ENCODE data around the gene SATB2. TPM values are rescaled to one million over a fixed set of nuclear protein-coding genes. Genes with fewer than 3 reads are reported as not detected.

The SATB2 gene
- total RNA-seq, 6 experiments from 2014 or later = 3.3 to 8.5 (median 6.0) TPM

GRCh38 chr2:199344012-199344411 is 113.7 kb downstream of the SATB2 start:
- Histone ChIP-seq H3K36me3 (no peaks in the 10 kb centered on the region), H3K4me1 (no peaks in the 10 kb centered on the region), H3K27me3 (no peaks in the 10 kb centered on the region), H3K27ac (no peak overlapping the region), H3K4me3 (no peak overlapping the region), H3K9me3 (no peaks in the 10 kb centered on the region)
- TF ChIP-seq POLR2A (IDR thresholded peaks at IDR 0.05) = no peak
- TF ChIP-seq, protein P1, sequence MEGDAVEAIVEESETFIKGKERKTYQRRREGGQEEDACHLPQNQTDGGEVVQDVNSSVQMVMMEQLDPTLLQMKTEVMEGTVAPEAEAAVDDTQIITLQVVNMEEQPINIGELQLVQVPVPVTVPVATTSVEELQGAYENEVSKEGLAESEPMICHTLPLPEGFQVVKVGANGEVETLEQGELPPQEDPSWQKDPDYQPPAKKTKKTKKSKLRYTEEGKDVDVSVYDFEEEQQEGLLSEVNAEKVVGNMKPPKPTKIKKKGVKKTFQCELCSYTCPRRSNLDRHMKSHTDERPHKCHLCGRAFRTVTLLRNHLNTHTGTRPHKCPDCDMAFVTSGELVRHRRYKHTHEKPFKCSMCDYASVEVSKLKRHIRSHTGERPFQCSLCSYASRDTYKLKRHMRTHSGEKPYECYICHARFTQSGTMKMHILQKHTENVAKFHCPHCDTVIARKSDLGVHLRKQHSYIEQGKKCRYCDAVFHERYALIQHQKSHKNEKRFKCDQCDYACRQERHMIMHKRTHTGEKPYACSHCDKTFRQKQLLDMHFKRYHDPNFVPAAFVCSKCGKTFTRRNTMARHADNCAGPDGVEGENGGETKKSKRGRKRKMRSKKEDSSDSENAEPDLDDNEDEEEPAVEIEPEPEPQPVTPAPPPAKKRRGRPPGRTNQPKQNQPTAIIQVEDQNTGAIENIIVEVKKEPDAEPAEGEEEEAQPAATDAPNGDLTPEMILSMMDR (IDR thresholded peaks at IDR 0.05) = no peak
- intact Hi-C loops (cut with DNase I) = no loop called here
- ATAC-seq (no peak), DNase-seq (no peak)
- WGBS (ENCODE audit: insufficient coverage, low coverage, low lambda C conversion rate, missing lambda C conversion rate) = 85% methylated on average over 2 of the region's 2 CpGs

GRCh38 chr2:199342334-199342733 is 115.4 kb downstream of the SATB2 start:
- intact Hi-C loops (cut with DNase I) = no loop called here
- H3K27me3 ChIP-seq = no peaks in the 10 kb centered on the region
- H3K27ac ChIP-seq = no peak overlapping the region
- no peaks in the 10 kb centered on the region for H3K4me1 ChIP-seq
- no peak overlapping the region for H3K4me3 ChIP-seq
- H3K9me3 ChIP-seq = no peaks in the 10 kb centered on the region
- DNase-seq = no peak
- WGBS (ENCODE audit: insufficient coverage, low coverage, low lambda C conversion rate, missing lambda C conversion rate) = 73% methylated on average over 1 of the region's 1 CpG
- no peak for ATAC-seq
- no peaks in the 10 kb centered on the region for H3K36me3 ChIP-seq
- TF ChIP-seq, protein P1 (IDR thresholded peaks at IDR 0.05) = no peak
- no peak for TF ChIP-seq POLR2A (IDR thresholded peaks at IDR 0.05)

DNA sequence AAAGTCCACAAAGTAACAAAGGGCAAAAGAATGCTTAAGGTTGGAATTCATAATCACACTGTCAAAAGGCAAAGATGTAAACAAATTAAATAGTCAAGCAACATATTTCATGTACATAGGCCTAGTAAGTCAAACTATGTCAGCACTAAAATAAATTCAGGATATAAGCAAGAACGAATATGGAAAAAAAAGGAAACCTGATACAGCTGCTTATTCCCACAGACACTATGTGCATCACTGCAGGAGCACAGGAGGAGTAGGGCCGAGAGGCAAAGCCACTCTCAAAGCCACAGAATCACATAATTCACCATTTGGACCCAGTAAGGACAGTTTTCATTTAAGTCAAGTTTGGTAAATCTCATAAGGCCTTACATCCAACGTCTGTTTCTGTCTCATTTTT is 116.6 kb downstream of the SATB2 start:
- Histone ChIP-seq H3K27me3 (no peaks in the 10 kb centered on the region), H3K4me1 (no peaks in the 10 kb centered on the region), H3K9me3 (no peaks in the 10 kb centered on the region), H3K27ac (no peak overlapping the region), H3K36me3 (no peaks in the 10 kb centered on the region), H3K4me3 (no peak overlapping the region)
- TF ChIP-seq, protein P1 (IDR thresholded peaks at IDR 0.05) = no peak
- TF ChIP-seq POLR2A (IDR thresholded peaks at IDR 0.05) = no peak
- 56% methylated on average over 3 of the region's 3 CpGs for WGBS (ENCODE audit: insufficient coverage, low coverage, low lambda C conversion rate, missing lambda C conversion rate)
- DNase-seq = no peak
- no peak for ATAC-seq
- intact Hi-C loops (cut with DNase I) = no loop called here

GRCh38 chr2:199339891-199340605 is 117.7 kb downstream of the SATB2 start:
- 91% methylated on average over 3 of the region's 3 CpGs for WGBS (ENCODE audit: insufficient coverage, low coverage, low lambda C conversion rate, missing lambda C conversion rate)
- ATAC-seq = no peak
- H3K9me3 ChIP-seq = no peaks in the 10 kb centered on the region
- intact Hi-C loops (cut with DNase I) = no loop called here
- no peaks in the 10 kb centered on the region for H3K27me3 ChIP-seq
- H3K4me3 ChIP-seq = no peak overlapping the region
- TF ChIP-seq, protein P1 (IDR thresholded peaks at IDR 0.05) = no peak
- no peak for TF ChIP-seq POLR2A (IDR thresholded peaks at IDR 0.05)
- no peak for DNase-seq
- H3K36me3 ChIP-seq = no peaks in the 10 kb centered on the region
- no peaks in the 10 kb centered on the region for H3K4me1 ChIP-seq
- no peak overlapping the region for H3K27ac ChIP-seq

Data from right lobe of liver (tissue), 6 donors.